Ascending aorta (tissue), 2 donors: ENCODE results near the gene RBKS. TPM values are rescaled to one million over a fixed set of nuclear protein-coding genes. Genes with fewer than 3 reads are reported as not detected.
A peak's percentile ranks its signal among the peaks of the same experiment; 100 is the strongest.
"Not testable (repeated sequence)": the region's sequence is repeated elsewhere in the genome, so short reads cannot be mapped to it uniquely, and the experiment has no call there.

Experiments used
- DNase-seq, 2 donors: peaks; one replicate each; pipeline ENCODE4 v3.0.0-alpha.2; 2019; ENCODE audit warnings: low spot score in 2 of 2
- H3K27ac ChIP-seq, 2 donors: fragments of 200-600 bp; sonication (generic); one replicate each; pipeline ENCODE4 v1.5.1; 2016 to 2017; ENCODE audit warnings: mild to moderate bottlenecking in 1 of 2
- H3K27me3 ChIP-seq: fragments of 200-600 bp; sonication (generic); one replicate; pipeline ENCODE4 v1.5.1; 2017
- H3K36me3 ChIP-seq, 2 donors: fragments of 200-600 bp; sonication (generic); one replicate each; pipeline ENCODE4 v1.5.1; 2016
- H3K4me1 ChIP-seq, 2 donors: fragments of 200-600 bp; sonication (generic); one replicate each; pipeline ENCODE4 v1.5.1; 2016 to 2017; ENCODE audit warnings: mild to moderate bottlenecking in 1 of 2
- H3K4me3 ChIP-seq, 2 donors: fragments of 200-600 bp; sonication (generic); one replicate each; pipeline ENCODE4 v1.5.1; 2016 to 2017; ENCODE audit warnings: mild to moderate bottlenecking in 1 of 2
- H3K9me3 ChIP-seq, 2 donors: fragments of 200-600 bp; sonication (generic); one replicate each; pipeline ENCODE4 v1.5.1; 2016
- CTCF ChIP-seq, 3 experiments: fragments of 200-600 bp in 2 of 3; fragments of 450-650 bp in 1 of 3; sonication (generic) in 2 of 3; IDR thresholded peaks; one replicate each; pipeline ENCODE4 v1.5.1; 2016 to 2019; ENCODE audit warnings: antibody characterized with exemption in 3 of 3, mild to moderate bottlenecking in 1 of 3, moderate library complexity in 1 of 3
- intact Hi-C: fragments of 100-400 bp; cut with DNase I; formaldehyde crosslinking; loops from one replicate; pipeline ENCODE4 v1.15.1; 2023
- total RNA-seq: library from RNA; depleted of rRNA; stranded (reverse); fragments of >200 nt; gene quantifications from one replicate; pipeline ENCODE4 v1.1.0, GENCODE V29; 2016

RBKS gene
- total RNA-seq, 1 donor from 2014 or later: not detected

GRCh38 chr2:27771548-27772335 is 118.4 kb downstream of the RBKS start, which contains the start of gene MRPL33:
TSS of gene MRPL33 (plus strand) at chr2:27771719. CDS start at chr2:27771778, 59 bp downstream.
- peaks cover 9 to 22% of the 10 kb centered on the region in 2 donors for H3K4me1 ChIP-seq
- intact Hi-C loops: loop anchor here (1.0 to 10.0 kb wide), 4 partner anchors 25 to 333 kb away; no protein-coding TSS in a partner anchor
- TF ChIP-seq CTCF (IDR thresholded peaks at IDR 0.05): no peak
- peak; percentile 83 to 97 for DNase-seq
- H3K36me3 ChIP-seq: peaks cover 6 to 16% of the 10 kb centered on the region in 2 donors
- no peaks in the 10 kb centered on the region for H3K27me3 ChIP-seq
- H3K9me3 ChIP-seq: no peaks in the 10 kb centered on the region
- peak within 1 kb of the TSS; percentile 80 to 92 for H3K4me3 ChIP-seq
- H3K27ac ChIP-seq: peak within 1 kb of the TSS; percentile 90 to 96

- H3K4me3 ChIP-seq: peak overlapping the region; percentile 80 to 92
- H3K4me1 ChIP-seq: peaks cover 9 to 21% of the 10 kb centered on the region in 2 donors
- DNase-seq: no peak
- H3K36me3 ChIP-seq: peaks cover 6 to 10% of the 10 kb centered on the region in 2 donors
- no peaks in the 10 kb centered on the region for H3K9me3 ChIP-seq
- intact Hi-C loops: loop anchor here (1.0 to 10.0 kb wide), 4 partner anchors 25 to 334 kb away; no protein-coding TSS in a partner anchor
- no peaks in the 10 kb centered on the region for H3K27me3 ChIP-seq
- no peak for TF ChIP-seq CTCF (IDR thresholded peaks at IDR 0.05)
- peak overlapping the region; percentile 90 to 96 for H3K27ac ChIP-seq
Observed at GRCh38 chr2:27771202-27771547, 119.0 kb downstream of the RBKS start.

- Histone ChIP-seq H3K27me3 (no peaks in the 10 kb centered on the region), H3K9me3 (no peaks in the 10 kb centered on the region), H3K27ac (no peak overlapping the region), H3K4me3 (peak overlapping the region; percentile 41 to 50), H3K36me3 (no peaks in the 10 kb centered on the region), H3K4me1 (peaks cover 0 to 7% of the 10 kb centered on the region in 2 donors)
- no peak for DNase-seq
- intact Hi-C loops: no loop called here
- TF ChIP-seq CTCF (IDR thresholded peaks at IDR 0.05): no peak
Observed at GRCh38 chr2:27766287-27766661, 123.9 kb downstream of the RBKS start.

- Histone ChIP-seq H3K4me1 (peaks cover 0 to 4% of the 10 kb centered on the region in 2 donors), H3K27ac (no peak overlapping the region), H3K36me3 (no peaks in the 10 kb centered on the region), H3K27me3 (no peaks in the 10 kb centered on the region), H3K9me3 (no peaks in the 10 kb centered on the region), H3K4me3 (peak overlapping the region; percentile 41 to 50)
- peak in 1 of 2 donors; percentile 78 for DNase-seq
- intact Hi-C loops: no loop called here
- no peak for TF ChIP-seq CTCF (IDR thresholded peaks at IDR 0.05)
Observed at GRCh38 chr2:27765621-27766286, 124.4 kb downstream of the RBKS start.

- H3K27ac ChIP-seq, H3K9me3 ChIP-seq, H3K4me1 ChIP-seq, H3K4me3 ChIP-seq, intact Hi-C loops, H3K36me3 ChIP-seq, DNase-seq, H3K27me3 ChIP-seq: not testable (repeated sequence)
Observed at GRCh38 chr2:27764526-27764925, 125.7 kb downstream of the RBKS start.

- intact Hi-C loops: no loop called here
- DNase-seq: no peak
- TF ChIP-seq CTCF (IDR thresholded peaks at IDR 0.05): no peak
- Histone ChIP-seq H3K27me3 (no peaks in the 10 kb centered on the region), H3K4me1 (peaks cover 0 to 4% of the 10 kb centered on the region in 2 donors), H3K4me3 (no peak overlapping the region), H3K27ac (no peak overlapping the region), H3K9me3 (no peaks in the 10 kb centered on the region), H3K36me3 (no peaks in the 10 kb centered on the region)
Observed at GRCh38 chr2:27763907-27764267, 126.3 kb downstream of the RBKS start.
